HEK293 (cell line): ENCODE results near the gene ZNF507.

ENCODE experiments used
- ELK4 ChIP-seq: IDR thresholded peaks from 2 replicates; pipeline ENCODE4 v1.6.1; 2011; ENCODE audit warnings: mild to moderate bottlenecking, low read depth, low read length, borderline replicate concordance
- HOXA7 ChIP-seq: sonication (generic); formaldehyde crosslinking; IDR thresholded peaks from 2 replicates; pipeline ENCODE4 v1.8.1; 2022; ENCODE audit warnings: missing genetic modification reagents, borderline replicate concordance
- KLF16 ChIP-seq: fragments of 450-650 bp; formaldehyde crosslinking; IDR thresholded peaks from 2 replicates; pipeline ENCODE4 v1.5.1; 2017; ENCODE audit warnings: missing biosample characterization, missing genetic modification characterization
- RBAK ChIP-seq: fragments of 450-650 bp; formaldehyde crosslinking; IDR thresholded peaks from 2 replicates; pipeline ENCODE4 v1.5.1; 2016; ENCODE audit warnings: missing biosample characterization, missing genetic modification characterization
- SP2 ChIP-seq: fragments of 450-650 bp; formaldehyde crosslinking; IDR thresholded peaks from 2 replicates; pipeline ENCODE4 v1.5.1; 2016; ENCODE audit warnings: missing biosample characterization, missing genetic modification characterization
- YY1 ChIP-seq: fragments of 450-650 bp; formaldehyde crosslinking; IDR thresholded peaks from 2 replicates; pipeline ENCODE4 v1.5.1; 2018; ENCODE audit warnings: missing biosample characterization, missing genetic modification characterization
- ZBTB21 ChIP-seq: fragments of 450-650 bp; formaldehyde crosslinking; IDR thresholded peaks from 2 replicates; pipeline ENCODE4 v1.5.1; 2017; ENCODE audit warnings: missing biosample characterization, missing genetic modification characterization
- ZBTB48 ChIP-seq: fragments of 450-650 bp; formaldehyde crosslinking; IDR thresholded peaks from 2 replicates; pipeline ENCODE4 v1.5.1; 2016; ENCODE audit warnings: missing biosample characterization, missing genetic modification characterization
- ZNF138 ChIP-seq: fragments of 450-650 bp; formaldehyde crosslinking; IDR thresholded peaks from 2 replicates; pipeline ENCODE4 v1.5.1; 2016; ENCODE audit warnings: missing biosample characterization, missing genetic modification characterization, borderline replicate concordance
- ZNF146 ChIP-seq: fragments of 450-650 bp; formaldehyde crosslinking; IDR thresholded peaks from 2 replicates; pipeline ENCODE4 v1.5.1; 2016; ENCODE audit warnings: missing biosample characterization, missing genetic modification characterization
- ZNF157 ChIP-seq: fragments of 450-650 bp; formaldehyde crosslinking; IDR thresholded peaks from 2 replicates; pipeline ENCODE4 v1.5.1; 2016; ENCODE audit warnings: missing biosample characterization, missing genetic modification characterization
- ZNF302 ChIP-seq: fragments of 450-650 bp; formaldehyde crosslinking; IDR thresholded peaks from 2 replicates; pipeline ENCODE4 v1.5.1; 2016; ENCODE audit warnings: missing biosample characterization, missing genetic modification characterization, low read depth
- ZNF335 ChIP-seq: fragments of 450-650 bp; formaldehyde crosslinking; conservative IDR thresholded peaks from 2 replicates; pipeline ENCODE4 v1.5.1; 2016; ENCODE audit warnings: missing biosample characterization, missing genetic modification characterization
- ZNF350 ChIP-seq: fragments of 450-650 bp; formaldehyde crosslinking; IDR thresholded peaks from 2 replicates; pipeline ENCODE4 v1.5.0; 2017; ENCODE audit warnings: missing biosample characterization, mild to moderate bottlenecking, missing genetic modification characterization
- ZNF416 ChIP-seq: fragments of 450-650 bp; formaldehyde crosslinking; IDR thresholded peaks from 2 replicates; pipeline ENCODE4 v1.5.1; 2016; ENCODE audit warnings: missing biosample characterization, missing genetic modification characterization
- ZNF449 ChIP-seq: fragments of 450-650 bp; formaldehyde crosslinking; IDR thresholded peaks from 2 replicates; pipeline ENCODE4 v1.5.1; 2017; ENCODE audit warnings: missing biosample characterization, mild to moderate bottlenecking, missing genetic modification characterization, moderate library complexity
- ZNF510 ChIP-seq: fragments of 450-650 bp; formaldehyde crosslinking; IDR thresholded peaks from 2 replicates; pipeline ENCODE4 v1.5.1; 2018; ENCODE audit warnings: mild to moderate bottlenecking, missing genetic modification characterization, missing biosample characterization; ENCODE audit not compliant: insufficient replicate concordance
- ZNF513 ChIP-seq: fragments of 450-650 bp; IDR thresholded peaks from 2 replicates; pipeline ENCODE4 v1.5.1; 2018; ENCODE audit warnings: missing biosample characterization, missing genetic modification characterization
- ZNF518A ChIP-seq: fragments of 450-650 bp; formaldehyde crosslinking; conservative IDR thresholded peaks from 2 replicates; pipeline ENCODE4 v1.5.1; 2016; ENCODE audit warnings: low read depth, missing biosample characterization, missing genetic modification characterization
- ZNF530 ChIP-seq: fragments of 450-650 bp; formaldehyde crosslinking; IDR thresholded peaks from 2 replicates; pipeline ENCODE4 v1.5.1; 2016; ENCODE audit warnings: low read depth, missing biosample characterization, missing genetic modification characterization
- ZNF571 ChIP-seq: fragments of 450-650 bp; formaldehyde crosslinking; IDR thresholded peaks from 2 replicates; pipeline ENCODE4 v1.5.0; 2017; ENCODE audit warnings: missing biosample characterization, missing genetic modification characterization
- ZNF626 ChIP-seq: fragments of 450-650 bp; sonication (Bioruptor Pico); formaldehyde crosslinking; IDR thresholded peaks from 2 replicates; pipeline ENCODE4 v1.5.1; 2018; ENCODE audit warnings: missing biosample characterization, missing genetic modification characterization, inconsistent platforms
- ZNF660 ChIP-seq: fragments of 450-650 bp; IDR thresholded peaks from 2 replicates; pipeline ENCODE4 v1.5.1; 2018; ENCODE audit warnings: missing biosample characterization, mild to moderate bottlenecking, missing genetic modification characterization
- ZNF776 ChIP-seq: fragments of 450-650 bp; formaldehyde crosslinking; IDR thresholded peaks from 2 replicates; pipeline ENCODE4 v1.5.0; 2017; ENCODE audit warnings: missing biosample characterization, missing genetic modification characterization, borderline replicate concordance
- ZNF785 ChIP-seq: fragments of 450-650 bp; formaldehyde crosslinking; IDR thresholded peaks from 2 replicates; pipeline ENCODE4 v1.5.1; 2016; ENCODE audit warnings: missing biosample characterization, missing genetic modification characterization
- TF ChIP-seq, protein P1 (sequence below): fragments of 450-650 bp; formaldehyde crosslinking; IDR thresholded peaks from 2 replicates; pipeline ENCODE4 v1.5.1; 2016; ENCODE audit warnings: missing biosample characterization, missing genetic modification characterization
- TF ChIP-seq, protein P2 (sequence below): fragments of 450-650 bp; formaldehyde crosslinking; IDR thresholded peaks from 2 replicates; pipeline ENCODE4 v1.5.1; 2016; ENCODE audit warnings: missing biosample characterization, missing genetic modification characterization
- TF ChIP-seq, protein P3 (sequence below): fragments of 450-650 bp; formaldehyde crosslinking; IDR thresholded peaks from 2 replicates; pipeline ENCODE4 v1.5.1; 2016; ENCODE audit warnings: missing biosample characterization, missing genetic modification characterization

ZNF507 gene

DNA sequence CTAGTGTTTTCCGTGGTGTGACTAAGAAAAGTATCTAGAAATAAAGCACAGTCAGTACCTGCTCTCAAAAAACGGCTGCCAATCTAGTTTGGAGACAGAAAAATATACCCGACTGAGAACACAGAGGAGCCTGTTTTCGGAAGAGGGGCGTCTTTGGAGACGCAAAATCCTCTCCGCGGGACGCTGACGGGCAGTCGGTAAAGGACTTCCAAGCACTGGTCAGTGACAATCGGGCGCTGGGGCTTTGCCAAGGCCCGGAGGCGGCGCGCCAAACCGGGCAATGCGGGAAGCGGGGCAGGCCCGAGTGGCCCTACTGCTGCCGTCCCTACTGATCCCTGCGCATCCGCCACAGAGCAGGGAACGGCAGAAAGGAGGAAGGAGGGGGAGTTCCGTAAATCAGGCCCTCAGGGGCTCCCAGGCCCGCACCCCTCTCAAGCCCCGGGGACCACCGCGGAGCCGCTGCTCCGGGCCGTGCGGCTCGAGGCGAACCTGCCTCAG, 59.6 kb downstream of the ZNF507 start (continued):
- TF ChIP-seq ZNF518A (tag by site-specific recombination) (no peak), ZNF510 (tag by site-specific recombination) (no peak), ZNF350 (tag by site-specific recombination) (no peak), ZNF302 (tag by site-specific recombination) (no peak), ZBTB21 (tag by site-specific recombination) (no peak), ZNF513 (tag by site-specific recombination) (no peak), ZNF626 (tag by site-specific recombination) (no peak), ZNF785 (tag by site-specific recombination) (no peak), SP2 (no peak), ZNF138 (tag by site-specific recombination) (no peak), KLF16 (tag by site-specific recombination) (no peak), ELK4 (no peak), ZNF776 (tag by site-specific recombination) (no peak), YY1 (tag by site-specific recombination) (peak; percentile 61; the same call in 1 of the 2 replicates), ZNF449 (tag by site-specific recombination) (no peak), ZNF660 (tag by site-specific recombination) (0 out of 2 replicates have a peak, but pooled peaks have one; percentile 64), ZNF416 (tag by site-specific recombination) (no peak), ZNF571 (no peak), ZNF146 (tag by site-specific recombination) (no peak; the same call in 1 of the 2 replicates), ZNF530 (no peak), ZNF335 (tag by site-specific recombination) (peak; percentile 95), HOXA7 (CRISPR knock-in tag) (no peak), RBAK (no peak), ZBTB48 (peak; percentile 91), ZNF157 (no peak)
- TF ChIP-seq, protein P1, sequence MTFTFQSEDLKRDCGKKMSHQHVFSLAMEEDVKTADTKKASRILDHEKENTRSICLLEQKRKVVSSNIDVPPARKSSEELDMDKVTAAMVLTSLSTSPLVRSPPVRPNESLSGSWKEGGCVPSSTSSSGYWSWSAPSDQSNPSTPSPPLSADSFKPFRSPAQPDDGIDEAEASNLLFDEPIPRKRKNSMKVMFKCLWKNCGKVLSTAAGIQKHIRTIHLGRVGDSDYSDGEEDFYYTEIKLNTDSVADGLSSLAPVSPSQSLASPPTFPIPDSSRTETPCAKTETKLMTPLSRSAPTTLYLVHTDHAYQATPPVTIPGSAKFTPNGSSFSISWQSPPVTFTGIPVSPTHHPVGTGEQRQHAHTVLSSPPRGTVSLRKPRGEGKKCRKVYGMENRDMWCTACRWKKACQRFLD = no peak
- TF ChIP-seq, protein P2, sequence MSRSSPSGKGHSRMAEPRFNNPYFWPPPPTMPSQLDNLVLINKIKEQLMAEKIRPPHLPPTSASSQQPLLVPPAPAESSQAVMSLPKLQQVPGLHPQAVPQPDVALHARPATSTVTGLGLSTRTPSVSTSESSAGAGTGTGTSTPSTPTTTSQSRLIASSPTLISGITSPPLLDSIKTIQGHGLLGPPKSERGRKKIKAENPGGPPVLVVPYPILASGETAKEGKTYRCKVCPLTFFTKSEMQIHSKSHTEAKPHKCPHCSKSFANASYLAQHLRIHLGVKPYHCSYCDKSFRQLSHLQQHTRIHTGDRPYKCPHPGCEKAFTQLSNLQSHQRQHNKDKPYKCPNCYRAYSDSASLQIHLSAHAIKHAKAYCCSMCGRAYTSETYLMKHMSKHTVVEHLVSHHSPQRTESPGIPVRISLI (tag by site-specific recombination) = no peak
- TF ChIP-seq, protein P3, sequence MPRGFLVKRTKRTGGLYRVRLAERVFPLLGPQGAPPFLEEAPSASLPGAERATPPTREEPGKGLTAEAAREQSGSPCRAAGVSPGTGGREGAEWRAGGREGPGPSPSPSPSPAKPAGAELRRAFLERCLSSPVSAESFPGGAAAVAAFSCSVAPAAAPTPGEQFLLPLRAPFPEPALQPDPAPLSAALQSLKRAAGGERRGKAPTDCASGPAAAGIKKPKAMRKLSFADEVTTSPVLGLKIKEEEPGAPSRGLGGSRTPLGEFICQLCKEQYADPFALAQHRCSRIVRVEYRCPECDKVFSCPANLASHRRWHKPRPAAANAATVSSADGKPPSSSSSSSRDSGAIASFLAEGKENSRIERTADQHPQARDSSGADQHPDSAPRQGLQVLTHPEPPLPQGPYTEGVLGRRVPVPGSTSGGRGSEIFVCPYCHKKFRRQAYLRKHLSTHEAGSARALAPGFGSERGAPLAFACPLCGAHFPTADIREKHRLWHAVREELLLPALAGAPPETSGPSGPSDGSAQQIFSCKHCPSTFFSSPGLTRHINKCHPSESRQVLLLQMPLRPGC = 0 out of 2 replicates have a peak, but pooled peaks have one; percentile 11
